Mucosa of descending colon (tissue), 3 donors: ENCODE results near the gene TEX14. TPM values are rescaled to one million over a fixed set of nuclear protein-coding genes. Genes with fewer than 3 reads are reported as not detected.

Experiments
- ATAC-seq: fragments of 200-7000 bp; cut with Tn5 transposase; one replicate; pipeline ENCODE4 v1.9.1; 2020; ENCODE audit warnings: mild to moderate bottlenecking, moderate library complexity
- DNase-seq, 3 donors: peaks; one replicate each; pipeline ENCODE4 v3.0.0-alpha.2; 2020
- H3K36me3 ChIP-seq: fragments of 200-600 bp; one replicate; pipeline ENCODE4 v1.8.0; 2021; ENCODE audit warnings: low read depth, mild to moderate bottlenecking
- H3K4me1 ChIP-seq: fragments of 200-600 bp; one replicate; pipeline ENCODE4 v1.8.0; 2021; ENCODE audit warnings: low read depth, mild to moderate bottlenecking
- H3K4me3 ChIP-seq: fragments of 200-600 bp; one replicate; pipeline ENCODE4 v1.8.0; 2021; ENCODE audit warnings: mild to moderate bottlenecking
- H3K9me3 ChIP-seq: fragments of 200-600 bp; one replicate; pipeline ENCODE4 v1.8.0; 2021; ENCODE audit warnings: mild to moderate bottlenecking
- CTCF ChIP-seq: fragments of 200-600 bp; IDR thresholded peaks from one replicate; pipeline ENCODE4 v1.8.0; 2022; ENCODE audit warnings: antibody characterized with exemption, mild to moderate bottlenecking
- intact Hi-C, 2 donors: fragments of 100-400 bp; cut with DNase I in 1 of 2; cut with micrococcal nuclease in 1 of 2; formaldehyde crosslinking; loops; one replicate each; pipeline versions ENCODE4 v1.11.0 to v1.11.1; 2022; cut with DNase I, micrococcal nuclease
- total RNA-seq, 3 donors: library from RNA; stranded (reverse); fragmentation: NEBNext Ultra II Directional in 2 of 3; extraction: Animal tissue kit (Norgen Biotek cat#: 25700) in 2 of 3; gene quantifications; one replicate each; pipeline versions ENCODE4 v1.2.1 to v1.2.4, GENCODE V29; 2021 to 2023
- donor health status: DM: no; HTN: no; CAD: no; lungs with moderate emphysema.
- donor health status: DM: no; HTN: no; CAD: no.
- donor health status: DM: no; HTN: yes; CAD: no.

TEX14 gene
- total RNA-seq, 3 donors from 2014 or later: 0.28 TPM; not detected in 2

- TF ChIP-seq CTCF: no peak
- no peak for ATAC-seq
- peaks cover 15% of the 10 kb centered on the region for H3K4me1 ChIP-seq
- H3K9me3 ChIP-seq: no peaks in the 10 kb centered on the region
- DNase-seq: no peak
- intact Hi-C loops: no loop called here
- no peak overlapping the region for H3K4me3 ChIP-seq
- peaks cover 7% of the 10 kb centered on the region for H3K36me3 ChIP-seq
Measured at GRCh38 chr17:58521680-58522079, 170.2 kb downstream of the TEX14 start.

GRCh38 chr17:58520843-58521430 lies 170.9 kb downstream of the TEX14 start:
- Histone ChIP-seq H3K36me3 (peaks cover 7% of the 10 kb centered on the region), H3K4me1 (peaks cover 22% of the 10 kb centered on the region), H3K4me3 (no peak overlapping the region), H3K9me3 (no peaks in the 10 kb centered on the region)
- ATAC-seq (no peak), DNase-seq (no peak)
- intact Hi-C loops: no loop called here
- no peak for TF ChIP-seq CTCF

GRCh38 chr17:58517928-58518609 lies 173.8 kb downstream of the TEX14 start:
- TF ChIP-seq CTCF: no peak
- intact Hi-C loops: no loop called here
- ATAC-seq (peak; percentile 84), DNase-seq (peak; percentile 100)
- Histone ChIP-seq H3K4me3 (peak overlapping the region; percentile 57), H3K36me3 (peaks cover 7% of the 10 kb centered on the region), H3K4me1 (peaks cover 38% of the 10 kb centered on the region), H3K9me3 (no peaks in the 10 kb centered on the region)

GRCh38 chr17:58517378-58517927 lies 174.4 kb downstream of the TEX14 start:
- Histone ChIP-seq H3K9me3 (no peaks in the 10 kb centered on the region), H3K36me3 (peaks cover 7% of the 10 kb centered on the region), H3K4me1 (peaks cover 38% of the 10 kb centered on the region), H3K4me3 (peak overlapping the region; percentile 57)
- DNase-seq: peak in 1 of 3 donors; percentile 92
- no peak for TF ChIP-seq CTCF
- intact Hi-C loops: no loop called here
- peak; percentile 63 for ATAC-seq

GRCh38 chr17:58516644-58517377 lies 175.0 kb downstream of the TEX14 start:
- peak; percentile 11 for ATAC-seq
- H3K4me3 ChIP-seq: peak overlapping the region; percentile 57
- H3K9me3 ChIP-seq: no peaks in the 10 kb centered on the region
- peaks cover 7% of the 10 kb centered on the region for H3K36me3 ChIP-seq
- H3K4me1 ChIP-seq: peaks cover 38% of the 10 kb centered on the region
- intact Hi-C loops: no loop called here
- TF ChIP-seq CTCF: no peak
- peak in 2 of 3 donors; percentile 58 to 72 for DNase-seq
